Thymus (tissue), 11 donors: Measurements from ENCODE around the gene NAGLU. TPM values are rescaled to one million over a fixed set of nuclear protein-coding genes. Genes with fewer than 3 reads are reported as not detected.
"Not testable (repeated sequence)": the region's sequence is repeated elsewhere in the genome, so short reads cannot be mapped to it uniquely, and the experiment has no call there.

Source experiments
- DNase-seq, 9 donors: peaks; one replicate each; pipeline ENCODE4 v3.0.0-alpha.2; 2013; ENCODE audit warnings: low spot score in 9 of 9, low read depth in 6 of 9, missing footprints in 1 of 9
- H3K27ac ChIP-seq, 2 donors: one replicate each; pipeline ENCODE4 v1.5.1; 2013; ENCODE audit warnings: control low read depth in 1 of 2, low read depth in 1 of 2, low read length in 1 of 2, mild to moderate bottlenecking in 1 of 2, moderate library complexity in 1 of 2
- H3K27me3 ChIP-seq, 2 donors: one replicate each; pipeline ENCODE4 v1.5.1; 2013; ENCODE audit warnings: low read length in 1 of 2; ENCODE audit not compliant: control insufficient read depth in 2 of 2, insufficient read depth in 1 of 2
- H3K36me3 ChIP-seq, 2 donors: one replicate each; pipeline ENCODE4 v1.5.1; 2013; ENCODE audit warnings: low read length in 1 of 2, mild to moderate bottlenecking in 1 of 2, moderate library complexity in 1 of 2; ENCODE audit not compliant: control insufficient read depth in 2 of 2, insufficient read depth in 2 of 2
- H3K4me1 ChIP-seq, 2 donors: one replicate each; pipeline ENCODE4 v1.5.1; 2013; ENCODE audit warnings: low read length in 2 of 2; ENCODE audit not compliant: control insufficient read depth in 2 of 2, insufficient read depth in 2 of 2
- H3K4me3 ChIP-seq, 2 donors: one replicate each; pipeline ENCODE4 v1.5.1; 2013; ENCODE audit warnings: low read length in 2 of 2, control low read depth in 1 of 2, mild to moderate bottlenecking in 1 of 2
- H3K9me3 ChIP-seq, 2 donors: one replicate each; pipeline ENCODE4 v1.5.1; 2013; ENCODE audit warnings: low read length in 1 of 2, mild to moderate bottlenecking in 1 of 2; ENCODE audit not compliant: control insufficient read depth in 2 of 2, insufficient read depth in 1 of 2
- WGBS: extraction: QIAGEN DNeasy Blood & Tissue Kit; methylation state at CpG from one replicate; pipeline ENCODE4 v1.1.7; 2013; 5-methylcytosine and 5-hydroxymethylcytosine counted together
- polyA plus RNA-seq: library from polyadenylated mRNA; stranded (reverse); fragments of 200-250 nt; gene quantifications from one replicate; pipeline ENCODE4 v1.2.3, GENCODE V29; 2013
- total RNA-seq: library from RNA; stranded (reverse); fragments of 120-200 nt; gene quantifications from one replicate; pipeline ENCODE4 v1.2.4, GENCODE V29; 2013
- donor health status: healthy.

Gene NAGLU
- total and polyA plus RNA-seq, 2 donors = 10.0 to 33.6 TPM

DNA sequence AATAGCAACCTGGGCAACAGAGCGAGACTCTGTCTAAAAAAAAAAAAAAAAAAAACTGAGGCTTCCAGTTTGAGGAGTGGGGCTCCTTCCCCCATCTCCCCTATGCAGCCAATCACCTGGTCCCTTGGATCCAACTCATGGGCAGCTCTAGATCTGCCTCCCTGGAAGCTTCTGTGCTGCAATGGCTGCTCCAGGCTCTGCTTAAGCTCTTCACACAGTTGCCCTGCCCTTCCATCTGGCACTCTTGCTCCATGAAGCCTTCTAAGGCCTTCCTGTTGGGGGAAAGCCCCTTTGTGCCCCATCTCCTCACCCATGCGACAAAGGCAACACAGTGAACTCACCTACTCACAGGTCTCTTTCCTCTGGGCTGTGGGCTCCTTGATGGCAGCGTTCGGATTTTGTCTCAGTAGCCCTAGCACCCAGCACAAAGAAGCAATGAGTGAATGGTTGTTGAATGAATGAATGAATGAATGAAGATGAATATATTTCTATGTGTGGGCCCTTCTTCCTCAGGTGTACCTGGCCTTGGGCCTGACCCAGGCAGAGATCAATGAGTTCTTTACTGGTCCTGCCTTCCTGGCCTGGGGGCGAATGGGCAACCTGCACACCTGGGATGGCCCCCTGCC lies 1.9 kb downstream of the NAGLU start:
- Histone ChIP-seq H3K27me3 (no peaks in the 10 kb centered on the region), H3K4me3 (no peak overlapping the region), H3K9me3 (peaks cover 0 to 4% of the 10 kb centered on the region in 2 donors), H3K27ac (no peak overlapping the region), H3K36me3 (peaks cover 11 to 27% of the 10 kb centered on the region in 2 donors), H3K4me1 (peaks cover 9 to 37% of the 10 kb centered on the region in 2 donors)
- no peak for DNase-seq
- WGBS = 98% methylated on average over 5 of the region's 5 CpGs

DNA sequence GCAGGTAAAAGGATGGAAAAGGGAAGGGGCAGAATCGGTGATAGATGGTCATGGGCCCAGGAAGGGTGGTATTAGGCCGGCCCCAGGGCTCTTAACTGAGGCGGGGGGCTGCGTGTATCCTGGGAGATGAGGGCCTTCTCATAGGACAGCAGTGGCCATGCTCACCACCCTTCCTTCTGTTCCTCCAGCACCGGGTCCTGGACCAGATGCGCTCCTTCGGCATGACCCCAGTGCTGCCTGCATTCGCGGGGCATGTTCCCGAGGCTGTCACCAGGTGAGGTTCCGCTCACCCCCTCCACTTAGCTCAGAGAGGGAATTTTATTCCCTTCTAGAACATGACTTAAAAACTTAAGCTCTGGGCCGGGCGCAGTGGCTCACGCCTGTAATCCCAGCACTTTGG lies 2.4 kb downstream of the NAGLU start:
- peaks cover 0 to 4% of the 10 kb centered on the region in 2 donors for H3K9me3 ChIP-seq
- DNase-seq = no peak
- H3K27ac ChIP-seq = no peak overlapping the region
- no peak overlapping the region for H3K4me3 ChIP-seq
- 98% methylated on average over 14 of the region's 14 CpGs for WGBS
- H3K36me3 ChIP-seq = peaks cover 15 to 30% of the 10 kb centered on the region in 2 donors
- peaks cover 9 to 37% of the 10 kb centered on the region in 2 donors for H3K4me1 ChIP-seq
- H3K27me3 ChIP-seq = no peaks in the 10 kb centered on the region

DNA sequence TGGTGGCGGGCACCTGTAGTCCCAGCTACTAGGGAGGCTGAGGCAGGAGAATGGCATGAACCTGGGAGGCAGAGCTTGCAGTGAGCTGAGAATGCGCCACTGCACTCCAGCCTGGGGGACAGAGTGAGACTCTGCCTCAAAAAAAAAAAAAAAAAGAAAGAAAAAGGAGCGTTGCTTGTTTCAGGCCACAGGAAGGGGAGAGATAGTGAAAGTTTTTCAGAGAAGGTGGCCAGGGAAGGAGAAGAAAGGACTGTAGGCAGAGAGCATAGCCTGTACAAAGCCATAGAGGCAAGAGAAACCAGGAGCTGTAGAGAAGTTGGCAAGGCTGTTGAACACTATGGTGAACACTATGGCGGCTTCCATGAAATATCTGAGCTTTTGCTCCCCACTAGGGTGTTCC lies 4.5 kb downstream of the NAGLU start:
- not testable (repeated sequence) for DNase-seq, H3K9me3 ChIP-seq, H3K27me3 ChIP-seq, H3K4me3 ChIP-seq
- Histone ChIP-seq H3K27ac (peak overlapping the region in 1 of 2 donors; percentile 23), H3K36me3 (peaks cover 23 to 38% of the 10 kb centered on the region in 2 donors), H3K4me1 (peaks cover 7 to 32% of the 10 kb centered on the region in 2 donors)
- WGBS = 97% methylated on average over 4 of the region's 4 CpGs

DNA sequence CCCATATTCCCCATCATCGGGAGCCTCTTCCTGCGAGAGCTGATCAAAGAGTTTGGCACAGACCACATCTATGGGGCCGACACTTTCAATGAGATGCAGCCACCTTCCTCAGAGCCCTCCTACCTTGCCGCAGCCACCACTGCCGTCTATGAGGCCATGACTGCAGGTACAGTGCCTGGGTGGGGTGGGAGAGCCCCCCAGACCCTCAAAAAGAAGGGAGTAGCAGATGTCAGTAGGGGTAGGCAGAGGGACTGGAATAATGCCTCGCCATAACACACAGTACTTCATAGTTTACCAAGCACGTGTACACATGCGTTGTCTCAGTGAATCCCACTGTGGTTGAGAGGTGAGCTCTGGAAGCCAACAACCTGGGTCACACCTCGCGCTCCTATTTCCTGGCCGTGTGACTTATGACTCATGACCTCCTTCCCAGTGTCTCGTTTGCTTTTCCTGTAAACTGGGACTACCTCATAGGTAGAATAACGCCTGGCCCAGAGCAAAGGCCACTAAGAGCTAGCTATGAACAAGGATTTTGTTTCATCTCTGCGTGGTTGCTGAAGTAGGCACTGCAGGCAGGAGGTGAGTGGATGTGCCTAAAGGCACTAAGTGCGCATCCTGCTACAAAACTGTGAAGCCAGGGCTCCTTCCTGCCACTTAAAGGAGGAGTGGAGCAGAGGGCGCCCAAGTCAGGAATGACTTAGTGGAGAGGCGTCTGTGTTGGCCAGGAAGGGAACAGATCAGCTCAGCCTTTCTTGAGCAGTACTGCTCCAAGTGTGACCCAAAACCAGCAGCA lies 5.2 kb downstream of the NAGLU start:
- Histone ChIP-seq H3K27me3 (no peaks in the 10 kb centered on the region), H3K27ac (peak overlapping the region in 1 of 2 donors; percentile 23), H3K9me3 (peaks cover 0 to 4% of the 10 kb centered on the region in 2 donors), H3K4me1 (peaks cover 7 to 28% of the 10 kb centered on the region in 2 donors), H3K4me3 (no peak overlapping the region), H3K36me3 (peaks cover 23 to 38% of the 10 kb centered on the region in 2 donors)
- WGBS = 87% methylated on average over 17 of the region's 17 CpGs
- DNase-seq = peak in 2 of 9 donors; percentile 45 to 69

DNA sequence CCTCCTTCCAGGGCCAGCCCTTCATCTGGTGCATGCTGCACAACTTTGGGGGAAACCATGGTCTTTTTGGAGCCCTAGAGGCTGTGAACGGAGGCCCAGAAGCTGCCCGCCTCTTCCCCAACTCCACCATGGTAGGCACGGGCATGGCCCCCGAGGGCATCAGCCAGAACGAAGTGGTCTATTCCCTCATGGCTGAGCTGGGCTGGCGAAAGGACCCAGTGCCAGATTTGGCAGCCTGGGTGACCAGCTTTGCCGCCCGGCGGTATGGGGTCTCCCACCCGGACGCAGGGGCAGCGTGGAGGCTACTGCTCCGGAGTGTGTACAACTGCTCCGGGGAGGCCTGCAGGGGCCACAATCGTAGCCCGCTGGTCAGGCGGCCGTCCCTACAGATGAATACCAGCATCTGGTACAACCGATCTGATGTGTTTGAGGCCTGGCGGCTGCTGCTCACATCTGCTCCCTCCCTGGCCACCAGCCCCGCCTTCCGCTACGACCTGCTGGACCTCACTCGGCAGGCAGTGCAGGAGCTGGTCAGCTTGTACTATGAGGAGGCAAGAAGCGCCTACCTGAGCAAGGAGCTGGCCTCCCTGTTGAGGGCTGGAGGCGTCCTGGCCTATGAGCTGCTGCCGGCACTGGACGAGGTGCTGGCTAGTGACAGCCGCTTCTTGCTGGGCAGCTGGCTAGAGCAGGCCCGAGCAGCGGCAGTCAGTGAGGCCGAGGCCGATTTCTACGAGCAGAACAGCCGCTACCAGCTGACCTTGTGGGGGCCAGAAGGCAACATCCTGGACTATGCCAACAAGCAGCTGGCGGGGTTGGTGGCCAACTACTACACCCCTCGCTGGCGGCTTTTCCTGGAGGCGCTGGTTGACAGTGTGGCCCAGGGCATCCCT lies 7.4 kb downstream of the NAGLU start:
- Histone ChIP-seq H3K4me1 (peaks cover 4 to 25% of the 10 kb centered on the region in 2 donors), H3K9me3 (no peaks in the 10 kb centered on the region), H3K27ac (no peak overlapping the region), H3K36me3 (peaks cover 23 to 35% of the 10 kb centered on the region in 2 donors), H3K4me3 (no peak overlapping the region), H3K27me3 (peaks cover 0 to 10% of the 10 kb centered on the region in 2 donors)
- DNase-seq = no peak
- WGBS = 98% methylated on average over 39 of the region's 39 CpGs

DNA sequence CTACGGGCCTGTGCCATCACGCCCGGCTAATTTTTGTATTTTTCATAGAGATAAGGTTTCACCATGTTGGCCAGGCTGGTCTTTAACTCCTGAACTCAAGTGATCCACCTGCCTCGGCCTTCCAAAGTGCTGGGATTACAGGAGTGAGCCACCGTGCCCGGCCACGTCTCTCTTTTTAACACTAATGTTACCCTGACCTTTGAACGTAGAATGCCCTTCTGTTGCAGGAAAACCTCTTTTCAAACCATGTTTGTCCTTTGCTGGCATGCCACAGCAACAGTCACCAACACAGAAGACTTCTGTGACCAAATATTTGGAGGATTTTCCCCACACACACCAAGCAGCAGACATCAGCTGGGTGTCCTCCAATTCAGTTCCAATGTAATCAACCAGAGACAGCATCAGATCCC lies 8.8 kb downstream of the NAGLU start:
- no peak overlapping the region for H3K27ac ChIP-seq
- H3K9me3 ChIP-seq = no peaks in the 10 kb centered on the region
- DNase-seq = no peak
- H3K36me3 ChIP-seq = peaks cover 23 to 27% of the 10 kb centered on the region in 2 donors
- no peak overlapping the region for H3K4me3 ChIP-seq
- 83% methylated on average over 8 of the region's 8 CpGs for WGBS
- H3K4me1 ChIP-seq = peaks cover 4 to 32% of the 10 kb centered on the region in 2 donors
- peaks cover 0 to 17% of the 10 kb centered on the region in 2 donors for H3K27me3 ChIP-seq

DNA sequence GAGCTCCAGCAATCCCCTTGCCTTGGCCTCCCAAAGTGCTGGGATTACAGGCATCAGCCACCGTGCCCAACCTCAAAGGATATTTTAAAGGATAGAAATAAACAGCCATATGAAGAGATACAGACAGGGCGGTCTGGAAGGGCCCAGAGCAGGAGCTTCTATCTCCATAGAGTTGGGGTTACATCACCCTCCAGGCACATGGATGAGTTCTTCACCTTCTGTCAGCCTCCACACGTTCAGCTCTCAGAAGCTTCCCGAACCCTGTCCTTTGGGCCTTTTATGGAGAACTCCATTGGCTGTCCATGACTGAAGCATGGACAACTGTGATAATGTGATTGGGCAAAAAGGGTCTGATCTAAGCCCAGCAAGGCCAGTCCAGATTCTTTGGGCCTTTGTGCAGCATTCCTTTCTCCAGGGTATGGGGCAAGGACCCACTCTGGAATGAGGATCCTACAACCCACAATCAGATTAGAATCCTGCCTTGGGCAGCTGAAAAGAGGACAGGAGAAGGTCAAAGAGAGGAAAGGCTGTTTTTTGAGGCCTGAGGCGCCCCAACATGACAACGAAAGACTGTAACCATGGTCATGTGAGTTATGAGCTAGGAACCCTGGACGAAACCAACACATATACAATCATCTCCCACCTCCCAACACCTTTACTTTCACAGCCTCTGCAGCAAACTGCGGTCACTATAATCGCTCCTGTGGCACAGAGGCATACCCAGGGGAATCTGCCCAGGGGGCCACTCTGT lies 9.9 kb downstream of the NAGLU start:
- DNase-seq, H3K27ac ChIP-seq, H3K4me3 ChIP-seq, H3K9me3 ChIP-seq: not testable (repeated sequence)
- peaks cover 0 to 17% of the 10 kb centered on the region in 2 donors for H3K27me3 ChIP-seq
- WGBS = 96% methylated on average over 9 of the region's 9 CpGs
- H3K36me3 ChIP-seq = peaks cover 21 to 26% of the 10 kb centered on the region in 2 donors
- H3K4me1 ChIP-seq = peaks cover 4 to 27% of the 10 kb centered on the region in 2 donors

DNA sequence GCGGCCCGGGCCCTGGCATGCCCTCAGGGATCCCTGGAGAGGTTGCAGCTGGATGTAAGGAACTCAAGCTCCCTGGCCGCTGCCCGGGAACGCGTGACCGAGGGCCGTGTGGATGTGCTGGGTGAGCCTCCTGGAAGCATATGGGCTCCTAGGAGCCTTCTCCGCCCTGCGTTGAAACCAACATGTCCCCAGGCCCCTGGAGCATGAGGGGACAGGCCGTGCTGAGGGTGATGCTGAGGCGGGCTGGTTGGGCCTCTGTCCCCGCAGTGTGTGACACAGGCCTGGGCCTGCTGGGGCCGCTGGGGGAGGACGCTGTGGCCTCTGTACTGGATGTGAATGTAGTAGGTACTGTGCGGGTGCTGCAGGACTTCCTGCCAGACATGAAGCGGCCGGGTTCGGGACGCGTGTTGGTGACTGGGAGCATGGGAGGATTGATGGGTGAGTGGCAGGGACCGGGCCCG lies 11.0 kb downstream of the NAGLU start:
- Histone ChIP-seq H3K4me3 (no peak overlapping the region), H3K9me3 (no peaks in the 10 kb centered on the region), H3K27ac (peak overlapping the region in 1 of 2 donors; percentile 18), H3K36me3 (peaks cover 17 to 19% of the 10 kb centered on the region in 2 donors), H3K4me1 (peaks cover 4 to 18% of the 10 kb centered on the region in 2 donors), H3K27me3 (peaks cover 0 to 17% of the 10 kb centered on the region in 2 donors)
- DNase-seq = no peak
- 96% methylated on average over 23 of the region's 23 CpGs for WGBS
